GM15510 (cell line): ENCODE measurements around the gene ZFX.

Source experiments
- POLR2A ChIP-seq: IDR thresholded peaks from 3 replicates; pipeline ENCODE4 v1.6.1; 2011; ENCODE audit warnings: borderline replicate concordance; ENCODE audit not compliant: insufficient read length; ENCODE audit errors: extremely low read depth

Gene ZFX

DNA sequence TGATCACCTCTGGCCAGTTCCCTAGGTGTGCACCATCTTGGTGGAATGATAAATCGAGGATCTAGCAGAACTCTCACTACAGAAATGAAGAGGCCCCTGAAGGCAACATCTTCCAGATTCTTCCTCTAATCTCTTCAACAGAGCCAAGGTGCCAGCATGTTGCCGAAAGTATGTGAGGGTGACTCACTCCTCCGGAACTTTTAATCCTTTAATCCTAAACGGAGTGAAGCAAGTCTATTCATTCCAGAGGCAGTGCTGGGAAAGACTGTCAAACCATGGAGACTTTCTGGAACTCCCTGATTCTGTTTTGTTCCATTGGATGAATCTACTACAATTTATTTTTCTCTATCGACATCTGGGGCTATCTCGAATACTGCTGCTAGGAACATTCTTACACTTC, 95.7 kb downstream of the ZFX start:
- TF ChIP-seq POLR2A = no peak

DNA sequence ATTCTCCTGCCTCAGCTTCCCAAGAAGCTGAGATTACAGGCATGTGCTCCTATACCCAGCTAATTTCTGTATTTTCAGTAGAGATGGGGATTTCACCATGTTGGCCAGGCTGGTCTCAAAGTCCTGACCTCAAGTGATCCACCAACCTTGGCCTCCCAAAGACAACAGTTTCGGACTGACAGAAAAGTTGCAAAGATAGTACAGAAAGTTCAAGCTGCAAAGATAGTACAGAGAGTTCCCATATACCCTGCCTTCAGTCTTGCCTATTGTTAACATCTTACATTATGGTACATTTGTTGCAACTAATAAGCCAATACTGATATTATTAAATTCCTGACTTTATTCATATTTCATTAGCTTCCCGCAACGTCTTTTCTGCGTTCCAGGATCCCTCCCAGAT, 98.5 kb downstream of the ZFX start:
- no peak for TF ChIP-seq POLR2A

DNA sequence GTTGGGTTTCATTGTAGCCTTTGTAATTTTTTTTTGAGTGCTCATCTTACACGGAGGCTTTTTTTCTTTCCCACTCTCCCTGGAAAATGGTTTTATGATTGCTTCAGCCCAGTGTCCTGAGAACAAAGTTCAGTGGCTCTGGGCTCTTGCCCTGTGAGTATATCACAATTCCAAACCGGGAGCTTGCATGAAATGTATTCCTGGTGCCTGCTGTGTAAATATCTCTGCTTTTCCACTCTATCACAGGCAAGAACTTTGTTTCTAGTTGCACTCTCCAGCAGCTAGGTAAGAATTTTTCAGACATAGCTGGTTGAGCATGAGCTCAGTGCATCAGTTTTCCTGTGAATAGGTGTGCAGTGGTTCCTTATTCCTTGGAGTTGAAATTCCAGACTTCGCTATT, 103.5 kb downstream of the ZFX start:
- no peak for TF ChIP-seq POLR2A

DNA sequence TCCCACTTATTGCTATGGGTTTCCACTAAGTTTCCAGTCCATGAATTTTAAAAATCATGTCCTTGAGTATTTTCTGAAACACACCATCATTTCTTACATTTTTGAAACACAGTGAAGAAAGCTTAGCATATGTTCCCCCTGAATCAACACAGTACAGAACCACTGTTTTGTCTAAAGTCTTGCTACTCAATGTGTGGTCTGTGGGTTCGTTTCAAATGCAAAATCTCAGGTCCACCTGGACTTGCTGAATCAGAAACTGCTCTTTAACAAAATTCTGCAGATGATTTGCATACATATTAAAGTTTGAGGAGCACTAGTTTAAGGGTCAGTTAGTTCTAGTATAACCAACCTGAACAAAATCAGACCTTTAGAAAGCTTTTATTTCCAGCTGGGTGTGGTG, 103.9 kb downstream of the ZFX start:
- no peak for TF ChIP-seq POLR2A

DNA sequence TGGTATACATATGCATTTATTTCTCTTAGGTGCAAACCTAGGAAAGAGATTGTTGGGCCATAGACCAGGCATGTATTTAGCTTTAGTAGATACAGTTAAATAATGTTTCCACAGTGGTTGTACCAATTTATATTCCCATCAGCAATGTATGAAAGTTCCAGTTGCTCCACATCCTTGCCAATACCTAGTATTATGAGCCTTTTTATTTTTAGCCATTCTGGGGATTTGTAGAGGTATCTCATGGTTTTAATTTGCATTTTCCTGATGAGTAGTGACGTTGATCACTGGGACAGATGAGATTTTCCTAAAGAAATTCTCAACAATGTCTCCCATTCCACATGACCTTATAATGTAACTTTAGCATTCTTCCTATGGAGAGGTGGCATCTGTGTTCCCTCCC, 107.5 kb downstream of the ZFX start:
- TF ChIP-seq POLR2A = no peak

DNA sequence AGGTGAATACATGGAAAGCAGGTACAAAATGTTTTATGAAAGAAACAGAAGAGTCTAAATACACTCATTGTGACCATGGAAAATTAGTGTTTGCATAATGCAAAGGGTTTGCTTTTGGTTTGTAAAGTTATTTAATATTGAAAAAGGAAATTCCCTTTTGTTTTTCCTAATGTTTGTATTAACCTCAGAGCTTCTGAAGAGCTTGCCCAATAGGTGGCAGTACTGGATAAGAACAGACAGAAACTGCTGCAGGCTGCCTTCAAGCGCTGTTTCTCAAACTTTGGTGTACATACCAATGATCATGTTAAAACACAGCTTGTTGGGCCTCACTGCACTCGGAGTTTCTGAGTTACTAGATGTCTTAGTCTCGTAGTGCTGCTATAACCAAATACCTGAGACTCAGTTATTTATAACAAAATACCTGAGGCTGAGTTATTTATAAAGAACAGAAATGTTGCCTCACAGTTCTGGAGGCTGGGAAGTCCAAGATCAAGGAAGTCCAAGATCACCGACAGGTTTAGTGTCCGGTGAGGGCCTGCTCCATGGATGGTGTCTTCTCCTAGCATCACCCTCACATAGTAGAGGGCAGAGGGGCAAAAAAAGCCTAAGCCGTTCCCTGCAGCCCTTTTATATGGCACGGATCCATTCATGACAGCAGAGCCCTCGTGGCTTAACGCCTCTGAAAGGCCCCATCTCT, 110.2 kb downstream of the ZFX start:
- TF ChIP-seq POLR2A = no peak

DNA sequence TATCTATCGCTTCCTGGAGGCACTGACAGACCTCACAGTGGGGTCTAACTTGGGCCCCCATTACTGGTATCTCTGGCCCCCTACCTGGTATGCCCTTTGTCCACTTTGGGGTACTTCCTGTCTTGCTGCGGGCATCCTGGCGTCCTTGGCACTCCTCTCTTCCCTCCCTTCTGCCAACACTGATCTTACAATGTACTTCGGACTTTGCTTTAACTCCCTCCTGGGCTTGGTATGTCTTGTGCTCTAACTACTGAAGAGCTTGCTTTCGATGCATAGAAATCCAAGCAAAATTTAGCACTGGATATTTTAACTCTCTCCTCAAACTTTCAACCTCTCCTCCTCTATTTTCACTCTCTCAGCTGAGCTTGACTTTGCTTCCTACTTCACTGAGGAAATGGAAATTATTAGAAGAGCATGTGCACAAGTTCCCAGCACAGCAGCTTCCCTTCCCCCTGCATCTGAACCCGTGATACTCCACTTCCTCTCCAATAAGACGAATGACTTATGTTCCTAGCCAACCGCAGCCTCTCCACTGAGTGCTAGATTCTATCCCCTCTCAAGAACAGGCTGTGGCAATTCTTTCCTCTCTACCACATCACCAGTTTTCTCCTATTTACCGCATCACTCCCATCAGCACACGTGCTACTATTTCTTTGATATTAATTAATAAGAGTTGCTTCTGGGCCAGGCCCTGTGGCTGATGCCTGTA, 111.5 kb downstream of the ZFX start:
- no peak for TF ChIP-seq POLR2A

DNA sequence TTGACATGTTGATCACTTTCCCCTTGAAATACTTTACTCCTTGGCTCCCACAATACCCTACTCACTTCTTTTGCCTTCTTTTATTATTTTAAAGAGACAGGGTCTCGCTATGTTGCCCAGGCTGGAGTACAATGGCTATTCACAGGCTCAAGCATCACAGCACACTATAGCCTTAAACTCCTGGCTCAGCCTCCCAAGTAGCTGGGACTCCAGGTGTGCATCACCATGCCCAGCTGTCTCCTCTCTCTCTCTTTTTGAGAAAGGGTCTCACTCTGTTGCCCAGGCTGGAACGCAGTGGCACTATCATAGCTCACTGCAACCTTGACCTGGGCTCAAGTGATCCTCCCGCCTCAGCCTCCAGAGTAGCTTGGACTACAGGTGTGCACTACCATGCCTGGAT, 112.8 kb downstream of the ZFX start:
- TF ChIP-seq POLR2A = no peak

DNA sequence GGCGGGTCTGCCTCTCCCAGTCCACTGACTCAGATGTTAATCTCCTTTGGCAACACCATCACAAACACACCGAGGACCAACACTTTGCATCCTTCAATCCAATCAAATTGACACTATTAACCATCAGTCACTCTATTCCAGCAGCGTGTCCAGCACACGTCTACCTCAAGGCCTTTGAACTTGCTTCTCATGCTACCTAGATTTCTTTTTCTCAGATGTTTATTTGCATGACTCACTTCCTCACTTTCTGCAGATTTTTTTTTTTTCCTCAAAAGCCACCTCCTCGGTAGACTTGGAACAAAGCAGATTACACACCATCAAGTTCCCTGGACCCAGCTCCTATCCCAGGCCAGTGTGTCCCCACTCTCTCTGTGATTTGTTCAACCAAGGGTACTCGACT, 114.9 kb downstream of the ZFX start:
- no peak for TF ChIP-seq POLR2A
